GM18861 (cell line): ENCODE data around the gene KRT82.
A peak's percentile ranks its signal among the peaks of the same experiment; 100 is the strongest.
"Not testable (repeated sequence)": the region's sequence is repeated elsewhere in the genome, so short reads cannot be mapped to it uniquely, and the experiment has no call there.

Experiments
- ATAC-seq: cut with Tn5 transposase; IDR thresholded peaks from one replicate; pipeline ENCODE4 v1.9.1; 2021; ENCODE audit not compliant: unreplicated experiment

KRT82 gene

GRCh38 chr12:52347551-52348510 lies 58.3 kb downstream of the KRT82 start:
- no peak for ATAC-seq

- no peak for ATAC-seq
Measured at GRCh38 chr12:52347016-52347415, 59.1 kb downstream of the KRT82 start.

- peak; percentile 64 for ATAC-seq
Measured at GRCh38 chr12:52346593-52346992, 59.5 kb downstream of the KRT82 start.

GRCh38 chr12:52345041-52345440 lies 61.1 kb downstream of the KRT82 start:
- ATAC-seq: not testable (repeated sequence)

- no peak for ATAC-seq
Measured at GRCh38 chr12:52344111-52344510, 62.0 kb downstream of the KRT82 start.
